Measurements from ENCODE around the gene IL1RL2.

The IL1RL2 gene

GRCh38 chr2:102197389-102198137 is 10.7 kb downstream of the IL1RL2 start:
- DNase-seq: no peak

DNA sequence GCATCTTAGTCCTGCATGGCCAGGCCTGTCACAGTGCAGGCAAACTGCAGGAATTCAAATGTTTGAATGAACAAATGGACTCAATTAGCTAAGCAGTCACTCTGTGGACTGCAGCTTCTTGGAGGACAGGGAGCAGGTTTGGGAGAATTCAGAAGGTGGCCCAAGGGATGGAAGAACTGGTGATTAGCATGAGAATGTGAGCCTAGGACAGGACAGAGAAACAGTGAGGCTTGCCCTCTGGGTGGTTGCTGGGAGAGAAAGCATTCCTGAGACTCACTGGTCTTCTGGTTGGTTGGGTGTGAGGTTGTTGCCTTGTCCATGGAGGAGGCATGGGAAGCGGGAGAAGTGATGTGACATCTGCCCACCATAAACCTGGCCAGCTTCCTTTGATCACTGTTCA is 13.7 kb downstream of the IL1RL2 start:
- no peak for DNase-seq

DNA sequence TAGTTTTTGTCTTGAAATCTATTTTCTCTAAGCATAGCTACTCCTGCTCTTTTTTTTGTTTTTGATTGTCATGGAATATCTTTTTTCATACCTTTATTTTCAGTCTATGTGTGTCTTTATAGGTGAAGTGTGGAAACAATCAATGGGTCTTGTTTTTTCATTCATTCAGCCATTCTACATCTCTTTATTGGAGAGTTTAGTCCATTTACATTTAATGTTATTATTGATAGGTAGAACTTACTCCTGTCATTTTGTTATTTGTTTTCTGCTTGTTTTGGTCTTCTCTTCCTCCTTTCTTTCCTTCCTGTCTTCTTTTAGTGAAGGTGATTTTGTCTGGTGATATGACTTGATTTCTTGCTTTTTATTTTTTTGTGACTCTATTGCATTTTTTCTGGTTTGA is 17.8 kb downstream of the IL1RL2 start:
- DNase-seq: no peak

GRCh38 chr2:102206666-102207341 is 20.0 kb downstream of the IL1RL2 start:
- no peak for DNase-seq

DNA sequence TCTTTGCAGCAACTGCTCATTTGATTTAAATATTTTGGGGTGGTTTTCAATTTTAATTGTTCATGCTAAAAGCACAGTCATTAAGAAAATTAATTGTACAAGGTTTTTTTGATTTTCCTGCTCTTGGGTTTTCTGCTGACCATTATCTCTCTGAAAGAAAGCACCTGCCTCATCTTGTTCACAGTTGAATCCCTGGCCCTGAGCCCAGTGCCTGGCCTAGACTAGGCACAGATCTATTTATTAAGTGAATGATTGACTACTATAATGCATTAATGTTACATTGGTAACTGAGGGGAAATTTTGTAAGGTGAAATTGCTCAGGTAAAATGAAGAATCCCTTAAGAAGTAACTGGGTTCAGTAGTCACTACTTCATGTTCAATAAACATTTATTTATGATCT is 22.0 kb downstream of the IL1RL2 start:
- no peak for DNase-seq

GRCh38 chr2:102209474-102209873 is 22.7 kb downstream of the IL1RL2 start:
- no peak for DNase-seq

DNA sequence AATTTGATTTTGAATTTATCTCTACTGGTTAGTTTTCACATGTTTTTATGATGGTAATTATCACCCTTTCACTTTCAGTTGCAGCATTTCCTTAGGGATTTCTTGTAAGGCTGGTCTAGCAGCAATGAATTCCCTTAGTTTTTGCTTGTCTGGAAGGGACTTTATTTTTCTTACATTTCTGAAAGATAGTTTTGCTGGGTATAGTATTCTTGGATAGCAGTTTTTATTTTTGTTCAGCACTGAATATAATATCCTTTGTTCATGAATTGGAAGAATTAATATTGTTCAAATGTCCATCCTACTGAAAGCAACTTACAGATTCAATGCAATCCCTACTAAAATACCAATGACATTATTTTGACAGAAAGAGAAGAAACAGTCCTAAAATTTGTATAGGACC is 30.2 kb downstream of the IL1RL2 start:
- DNase-seq: no peak

DNA sequence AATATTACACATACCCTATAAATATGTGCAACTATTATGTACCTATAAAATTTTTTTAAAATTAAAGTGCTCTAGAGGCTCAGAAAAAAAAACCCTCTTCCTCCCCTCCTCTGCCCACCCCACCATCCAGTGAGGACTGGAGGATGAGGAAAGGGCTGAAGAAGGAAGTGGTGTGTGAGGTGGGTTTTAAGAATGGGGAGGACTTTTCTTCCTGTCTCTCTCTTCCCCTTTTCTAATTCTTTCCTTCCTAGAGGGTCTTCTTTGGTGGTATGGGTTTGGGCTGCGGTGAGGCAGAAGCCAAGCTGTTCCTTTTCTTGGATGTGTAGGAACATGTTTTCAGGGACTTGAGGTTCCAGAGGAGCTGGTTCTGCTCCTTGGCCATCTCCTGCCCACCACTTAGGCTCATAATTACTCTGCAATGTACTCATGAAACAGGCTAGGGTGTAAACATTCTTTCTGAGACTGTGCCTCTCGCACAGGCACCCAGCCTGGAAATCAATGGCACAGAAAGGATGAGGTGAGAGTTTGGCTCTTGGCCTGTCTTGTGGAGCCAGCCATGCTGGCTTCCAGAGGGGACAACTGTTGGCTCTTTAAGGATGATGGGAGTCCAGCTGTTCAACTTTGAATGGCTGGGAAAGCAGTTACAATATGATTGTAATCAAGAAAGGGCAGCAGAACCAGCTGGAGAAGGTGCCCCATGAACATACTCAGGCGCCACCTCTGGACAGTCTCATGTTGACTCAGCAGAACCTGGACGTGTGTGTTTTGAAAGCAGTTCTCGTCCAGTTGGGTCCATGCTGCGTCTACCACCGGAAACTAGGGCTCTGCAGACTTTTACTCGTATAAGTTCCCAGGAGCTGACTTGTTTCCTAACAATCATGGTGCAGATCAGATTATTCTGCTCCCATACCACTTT is 38.3 kb downstream of the IL1RL2 start:
- DNase-seq: no peak

DNA sequence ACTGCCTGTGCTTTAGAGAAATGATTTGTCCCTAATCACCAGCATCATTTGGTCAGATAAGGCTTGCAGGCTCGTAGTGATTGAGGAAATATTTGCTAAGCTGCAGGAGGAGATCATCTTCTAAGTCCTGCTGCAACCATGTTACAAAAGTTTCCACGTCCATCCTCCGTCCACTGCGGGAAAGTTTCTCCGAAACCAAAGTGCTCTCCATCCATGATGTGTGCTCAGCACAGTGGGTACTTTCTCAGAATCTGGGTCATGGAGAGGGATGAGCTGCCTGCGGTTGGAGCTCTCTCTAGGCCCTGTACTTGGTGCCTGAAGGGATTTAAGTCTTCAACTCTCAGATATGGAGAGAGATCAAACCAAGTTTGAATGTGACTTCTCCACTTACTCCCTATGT is 39.3 kb downstream of the IL1RL2 start:
- no peak for DNase-seq

DNA sequence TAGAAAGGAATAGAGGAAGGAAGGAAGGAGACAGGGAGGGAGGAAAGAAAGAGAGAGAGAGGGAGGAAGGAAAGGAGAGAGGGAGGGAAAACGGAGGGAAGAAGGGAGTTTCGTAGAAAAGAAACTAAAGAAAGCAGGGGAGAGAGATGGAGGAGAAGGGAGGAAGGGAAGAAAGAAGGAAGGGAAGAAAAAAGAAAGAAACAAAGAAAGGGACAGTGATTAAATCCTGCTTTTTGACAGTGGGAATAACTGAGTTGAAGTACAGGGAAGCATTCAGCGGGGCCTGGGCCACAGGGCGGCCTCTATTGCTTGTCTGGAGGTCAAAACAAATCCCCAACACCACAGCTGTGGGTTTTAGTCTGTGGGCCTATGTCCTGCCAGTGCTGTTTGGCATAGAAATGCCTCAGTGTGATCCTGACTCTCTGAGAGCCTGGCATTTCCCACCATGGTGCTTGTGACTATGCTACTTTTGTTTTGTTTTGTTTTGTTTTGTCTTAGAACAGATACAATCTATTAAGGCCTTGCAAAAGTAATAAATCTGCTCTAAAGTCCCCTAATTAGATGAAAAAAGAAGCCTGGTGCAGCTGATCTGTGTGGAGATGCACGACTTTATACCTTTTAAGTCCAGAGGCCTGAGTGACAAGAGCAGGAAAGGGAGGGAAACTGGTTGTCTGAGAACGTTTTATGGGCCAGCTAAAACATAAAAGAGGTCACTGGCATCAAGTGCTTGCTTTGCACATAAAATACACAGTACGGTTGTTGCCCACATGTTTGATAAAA is 40.0 kb downstream of the IL1RL2 start:
- DNase-seq: no peak

DNA sequence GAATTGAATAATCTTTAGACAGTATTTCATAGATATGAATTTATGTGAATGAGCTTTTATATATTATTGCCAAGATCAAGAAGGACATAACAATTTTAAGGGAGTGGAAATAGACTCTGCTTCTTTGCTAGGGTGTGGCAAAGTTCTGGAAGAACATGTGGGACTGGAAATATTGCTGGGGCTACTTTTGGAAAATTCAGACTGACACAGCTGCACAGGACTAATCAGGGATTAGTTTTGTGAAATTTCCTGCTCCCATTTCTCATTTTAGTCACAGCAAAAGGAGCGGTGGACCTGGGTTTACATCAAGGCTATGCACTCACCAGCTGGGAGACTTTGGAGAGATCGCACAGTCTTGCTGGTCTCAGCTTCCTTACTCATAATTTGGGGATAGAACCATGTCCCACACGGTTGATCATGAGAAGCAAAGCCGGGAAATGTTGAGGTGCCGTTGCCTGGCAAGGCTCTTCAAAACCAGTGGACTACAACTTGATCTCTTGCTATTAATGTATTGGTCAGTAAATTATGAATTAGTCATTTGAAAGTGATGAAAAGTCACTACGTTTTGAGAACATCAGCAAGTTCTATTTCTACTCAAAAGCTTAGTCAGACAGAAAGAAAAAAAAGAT is 42.4 kb downstream of the IL1RL2 start:
- peak in 1 of 2 experiments; percentile 32 for DNase-seq

DNA sequence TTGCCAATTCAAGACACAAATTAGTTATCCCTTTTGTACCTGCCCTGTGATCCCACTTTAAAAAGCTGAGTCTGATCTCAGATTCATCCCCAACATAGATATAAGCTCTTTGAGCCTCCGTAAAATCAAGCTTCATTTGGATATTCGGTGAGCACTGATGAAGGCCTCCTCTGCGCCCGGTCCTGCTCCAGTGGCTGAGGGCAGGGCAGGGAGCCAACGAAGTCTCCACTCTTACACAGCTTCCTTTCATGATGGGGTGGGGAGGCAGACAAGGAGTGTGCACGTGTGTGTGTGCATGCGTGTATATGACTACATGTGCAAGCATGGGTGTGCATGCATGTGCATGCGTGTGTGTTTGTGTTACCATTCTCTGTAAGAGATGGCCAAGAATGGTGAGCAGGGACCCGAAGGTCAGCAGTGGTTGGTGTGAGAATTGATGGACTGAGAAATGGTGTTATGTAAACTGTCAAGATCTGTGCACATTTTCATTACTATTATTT is 43.6 kb downstream of the IL1RL2 start:
- DNase-seq: no peak

- DNase-seq: no peak
These were observed 46.5 kb downstream of the IL1RL2 start for GRCh38 chr2:102233132-102233884.

DNA sequence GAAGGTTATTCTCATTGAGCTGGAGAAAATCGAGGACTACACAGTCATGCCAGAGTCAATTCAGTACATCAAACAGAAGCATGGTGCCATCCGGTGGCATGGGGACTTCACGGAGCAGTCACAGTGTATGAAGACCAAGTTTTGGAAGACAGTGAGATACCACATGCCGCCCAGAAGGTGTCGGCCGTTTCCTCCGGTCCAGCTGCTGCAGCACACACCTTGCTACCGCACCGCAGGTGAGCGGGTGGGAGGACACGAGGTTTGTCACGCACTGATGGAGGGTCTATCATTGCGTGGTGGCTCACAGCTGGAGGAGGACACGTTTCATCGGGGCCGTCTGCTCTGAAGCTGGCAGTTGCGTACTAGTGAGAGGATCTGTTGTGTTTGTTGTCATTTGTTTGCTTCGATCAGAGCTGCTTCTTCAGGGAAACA is 48.2 kb downstream of the IL1RL2 start:
- no peak for DNase-seq

DNA sequence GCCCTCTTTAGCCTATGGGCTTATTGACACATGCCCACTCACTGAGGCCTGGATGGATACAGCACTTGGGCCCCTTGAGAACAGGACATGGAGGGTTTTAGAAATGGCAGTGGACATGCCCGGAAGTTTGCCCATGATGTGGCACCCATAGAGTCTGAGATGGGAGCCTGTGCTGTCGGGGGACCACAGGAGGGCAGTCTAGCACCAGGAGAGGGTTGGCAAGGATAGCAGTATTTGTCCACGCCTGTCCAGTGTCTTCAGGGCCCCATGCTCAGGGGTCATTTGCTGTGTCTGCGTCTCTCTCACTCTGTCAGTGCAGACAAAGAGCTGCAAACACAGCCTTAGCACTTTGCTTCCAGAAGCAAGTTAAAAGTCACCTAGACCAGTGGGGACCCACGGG is 48.7 kb downstream of the IL1RL2 start:
- peak in 1 of 2 experiments; percentile 40 for DNase-seq

GRCh38 chr2:102236132-102236531 is 49.3 kb downstream of the IL1RL2 start:
- no peak for DNase-seq

- DNase-seq: no peak
These were observed 50.4 kb downstream of the IL1RL2 start for GRCh38 chr2:102237176-102237575.

- DNase-seq: peak; percentile 60 to 66
These were observed 51.4 kb downstream of the IL1RL2 start for GRCh38 chr2:102238039-102238756.

- DNase-seq: no peak
These were observed 52.0 kb downstream of the IL1RL2 start for GRCh38 chr2:102238778-102239177.

- no peak for DNase-seq
These were observed 52.5 kb downstream of the IL1RL2 start for GRCh38 chr2:102239344-102239743.

Data from activated T-cell treated with anti-CD3 and anti-CD28 coated beads, Interleukin-2, amount 50 U/mL, for 48 hours (primary cell).